Loucy (cell line): ENCODE data around the gene DMRTC2.

Experiments used
- H2AFZ ChIP-seq: fragments of 200-600 bp; sonication (generic); 2 replicates; pipeline ENCODE4 v1.6.0; 2016; ENCODE audit warnings: antibody characterized with exemption, mild to moderate bottlenecking, low read length, moderate library complexity
- H3F3A ChIP-seq: fragments of 200-600 bp; 2 replicates; pipeline ENCODE4 v1.6.0; 2016; ENCODE audit warnings: antibody characterized with exemption, low read depth, mild to moderate bottlenecking
- H3K27me3 ChIP-seq: fragments of 200-600 bp; sonication (generic); 2 replicates; pipeline ENCODE4 v1.6.1; 2014; ENCODE audit warnings: low read length, mild to moderate bottlenecking; ENCODE audit not compliant: insufficient read depth, poor library complexity, severe bottlenecking
- H3K36me3 ChIP-seq: fragments of 200-600 bp; sonication (generic); 2 replicates; pipeline ENCODE4 v1.6.1; 2016; ENCODE audit warnings: low read length; ENCODE audit not compliant: insufficient read depth
- H3K4me1 ChIP-seq: fragments of 200-600 bp; sonication (generic); 2 replicates; pipeline ENCODE4 v1.5.1; 2014; ENCODE audit warnings: low read length, mild to moderate bottlenecking; ENCODE audit not compliant: insufficient read depth, poor library complexity, severe bottlenecking
- H3K4me2 ChIP-seq: fragments of 200-600 bp; sonication (generic); 2 replicates; pipeline ENCODE4 v1.6.0; 2014; ENCODE audit warnings: antibody characterized with exemption, low read length, low read depth, mild to moderate bottlenecking; ENCODE audit not compliant: poor library complexity, severe bottlenecking
- H3K4me3 ChIP-seq: fragments of 200-600 bp; sonication (generic); 2 replicates; pipeline ENCODE4 v1.5.1; 2014; ENCODE audit warnings: low read length, mild to moderate bottlenecking, mixed read lengths; ENCODE audit not compliant: poor library complexity, severe bottlenecking
- H3K79me2 ChIP-seq: fragments of 200-600 bp; sonication (generic); 2 replicates; pipeline ENCODE4 v1.6.1; 2014; ENCODE audit warnings: low read length; ENCODE audit not compliant: insufficient read depth
- H3K9ac ChIP-seq: fragments of 200-600 bp; sonication (generic); 2 replicates; pipeline ENCODE4 v1.6.0; 2014; ENCODE audit warnings: mild to moderate bottlenecking, low read depth, low read length, moderate library complexity; ENCODE audit not compliant: poor library complexity, severe bottlenecking
- H3K9me2 ChIP-seq: fragments of 200-600 bp; sonication (generic); replicated peaks from 2 replicates; pipeline ENCODE4 v1.6.1; 2016; ENCODE audit warnings: low read depth, low read length, mixed read lengths
- H3K9me3 ChIP-seq: fragments of 200-600 bp; sonication (generic); 2 replicates; pipeline ENCODE4 v1.6.1; 2014; ENCODE audit warnings: mild to moderate bottlenecking, antibody characterized with exemption, low read length, low read depth; ENCODE audit not compliant: insufficient read depth
- H4K20me1 ChIP-seq: fragments of 200-600 bp; sonication (generic); 2 replicates; pipeline ENCODE4 v1.6.0; 2014; ENCODE audit warnings: antibody characterized with exemption, low read length, mild to moderate bottlenecking; ENCODE audit not compliant: insufficient read depth, poor library complexity, severe bottlenecking
- EZH2phosphoT487 ChIP-seq: fragments of 200-600 bp; IDR thresholded peaks from 2 replicates; pipeline ENCODE4 v1.6.1; 2018; ENCODE audit warnings: antibody characterized with exemption, mild to moderate bottlenecking, moderate library complexity, borderline replicate concordance
- TF ChIP-seq, protein P1 (sequence below): fragments of 200-600 bp; sonication (generic); conservative IDR thresholded peaks from 2 replicates; pipeline ENCODE4 v1.5.1; 2014; ENCODE audit warnings: mild to moderate bottlenecking, antibody characterized with exemption, low read length

DMRTC2 gene

DNA sequence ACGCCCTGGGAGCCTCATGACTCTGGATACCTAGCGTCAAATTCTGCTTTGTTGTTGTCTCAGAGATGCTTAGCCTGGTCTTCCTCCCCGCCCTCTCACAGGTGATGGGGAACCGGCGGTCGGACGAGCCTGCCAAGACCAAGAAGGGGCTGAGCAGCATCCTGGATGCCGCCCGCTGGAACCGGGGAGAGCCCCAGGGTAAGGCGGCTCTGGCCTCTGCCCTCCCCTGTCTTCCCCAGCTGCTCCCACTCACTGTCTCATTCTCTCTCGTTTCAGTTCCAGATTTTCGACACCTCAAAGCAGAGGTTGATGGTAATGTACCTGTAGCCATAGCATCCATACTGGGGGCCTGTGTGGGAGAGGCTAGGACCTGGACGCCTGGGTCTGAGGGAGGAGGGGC is 49.5 kb downstream of the DMRTC2 start:
- Histone ChIP-seq H3K9ac (no peak overlapping the region), H3F3A (no peaks in the 10 kb centered on the region), H3K36me3 (peaks cover 38% of the 10 kb centered on the region; the same call in 1 of the 2 replicates), H3K4me2 (no peak overlapping the region), H3K9me2 (no peaks in the 10 kb centered on the region), H2AFZ (no peak overlapping the region), H3K4me3 (no peak overlapping the region), H3K9me3 (no peaks in the 10 kb centered on the region), H3K4me1 (peaks cover 12% of the 10 kb centered on the region), H3K79me2 (peaks cover 13% of the 10 kb centered on the region), H4K20me1 (peaks cover 4% of the 10 kb centered on the region), H3K27me3 (no peaks in the 10 kb centered on the region)
- no peak for TF ChIP-seq EZH2phosphoT487
- TF ChIP-seq, protein P1, sequence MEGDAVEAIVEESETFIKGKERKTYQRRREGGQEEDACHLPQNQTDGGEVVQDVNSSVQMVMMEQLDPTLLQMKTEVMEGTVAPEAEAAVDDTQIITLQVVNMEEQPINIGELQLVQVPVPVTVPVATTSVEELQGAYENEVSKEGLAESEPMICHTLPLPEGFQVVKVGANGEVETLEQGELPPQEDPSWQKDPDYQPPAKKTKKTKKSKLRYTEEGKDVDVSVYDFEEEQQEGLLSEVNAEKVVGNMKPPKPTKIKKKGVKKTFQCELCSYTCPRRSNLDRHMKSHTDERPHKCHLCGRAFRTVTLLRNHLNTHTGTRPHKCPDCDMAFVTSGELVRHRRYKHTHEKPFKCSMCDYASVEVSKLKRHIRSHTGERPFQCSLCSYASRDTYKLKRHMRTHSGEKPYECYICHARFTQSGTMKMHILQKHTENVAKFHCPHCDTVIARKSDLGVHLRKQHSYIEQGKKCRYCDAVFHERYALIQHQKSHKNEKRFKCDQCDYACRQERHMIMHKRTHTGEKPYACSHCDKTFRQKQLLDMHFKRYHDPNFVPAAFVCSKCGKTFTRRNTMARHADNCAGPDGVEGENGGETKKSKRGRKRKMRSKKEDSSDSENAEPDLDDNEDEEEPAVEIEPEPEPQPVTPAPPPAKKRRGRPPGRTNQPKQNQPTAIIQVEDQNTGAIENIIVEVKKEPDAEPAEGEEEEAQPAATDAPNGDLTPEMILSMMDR = no peak

DNA sequence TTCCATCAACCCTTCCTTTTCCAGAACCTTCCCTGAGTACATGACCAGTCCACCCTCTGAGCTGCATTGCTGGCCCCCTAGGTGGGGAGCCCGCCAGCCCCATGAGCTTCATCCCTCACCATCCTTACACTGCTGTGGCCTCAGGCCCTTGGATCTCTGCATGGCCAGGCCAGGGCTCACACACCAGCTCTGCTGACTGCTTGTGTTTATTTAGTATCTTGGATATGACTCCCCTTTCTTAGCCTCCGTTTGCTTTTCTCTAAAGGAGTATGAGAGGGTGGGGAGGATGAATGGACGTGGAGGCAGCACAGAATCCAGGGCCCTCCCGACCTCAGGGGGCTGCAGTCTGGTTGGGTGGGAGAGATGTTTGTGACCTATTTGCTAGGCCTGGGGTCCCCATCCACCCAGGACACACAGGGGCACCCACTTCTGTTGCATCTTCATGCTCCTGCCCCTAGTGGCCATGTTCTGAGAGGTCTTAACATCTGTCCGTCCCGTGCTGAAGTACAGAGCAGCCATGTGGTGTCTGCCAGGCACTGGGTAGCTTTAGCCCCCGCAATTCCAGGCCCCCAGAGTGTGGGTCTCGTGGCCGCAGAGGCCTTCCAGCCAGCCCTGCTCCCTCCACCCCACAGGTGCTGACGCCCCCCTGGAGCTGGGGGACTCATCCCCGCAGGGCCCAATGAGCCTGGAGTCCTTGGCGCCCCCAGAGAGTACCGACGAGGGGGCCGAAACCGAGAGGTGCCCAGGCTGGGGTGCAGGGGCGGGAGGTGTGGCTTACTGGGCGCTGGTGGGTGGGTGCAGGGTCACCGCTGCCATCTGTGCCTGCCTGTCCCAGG is 51.1 kb downstream of the DMRTC2 start:
- Histone ChIP-seq H3F3A (no peaks in the 10 kb centered on the region), H3K9me3 (no peaks in the 10 kb centered on the region), H3K27me3 (no peaks in the 10 kb centered on the region), H4K20me1 (peaks cover 4% of the 10 kb centered on the region), H3K4me3 (no peak overlapping the region), H3K79me2 (peaks cover 3% of the 10 kb centered on the region; the same call in 1 of the 2 replicates), H3K36me3 (peaks cover 41% of the 10 kb centered on the region; the same call in 1 of the 2 replicates), H3K4me2 (no peak overlapping the region), H3K9ac (no peak overlapping the region), H3K9me2 (no peaks in the 10 kb centered on the region), H3K4me1 (peaks cover 7% of the 10 kb centered on the region), H2AFZ (no peak overlapping the region)
- TF ChIP-seq, protein P1 = peak; percentile 49
- no peak for TF ChIP-seq EZH2phosphoT487

DNA sequence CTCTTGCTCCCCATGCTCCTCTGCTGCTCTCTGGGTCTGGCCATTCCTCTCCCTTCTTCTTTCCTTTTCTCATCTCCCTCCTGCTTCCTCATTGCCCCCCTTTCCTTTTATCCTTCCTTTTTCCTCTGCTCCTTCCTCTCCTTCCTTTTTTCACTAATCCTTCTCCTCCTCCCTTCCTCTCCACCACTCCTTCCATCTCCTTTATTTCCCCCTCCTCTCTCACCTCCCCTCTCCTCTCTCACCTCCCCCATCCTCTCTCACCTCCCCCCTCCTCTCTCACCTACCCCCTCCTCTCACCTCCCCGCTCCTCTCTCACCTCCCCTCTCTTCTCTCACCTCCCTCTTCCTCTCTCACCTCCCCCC is 51.7 kb downstream of the DMRTC2 start:
- Histone ChIP-seq H3K9ac (no peak overlapping the region), H3K9me2 (no peaks in the 10 kb centered on the region), H3F3A (no peaks in the 10 kb centered on the region), H3K4me2 (no peak overlapping the region), H3K27me3 (no peaks in the 10 kb centered on the region), H3K79me2 (peaks cover 3% of the 10 kb centered on the region; the same call in 1 of the 2 replicates), H3K4me3 (no peak overlapping the region), H4K20me1 (peaks cover 4% of the 10 kb centered on the region), H3K9me3 (no peaks in the 10 kb centered on the region), H3K4me1 (peaks cover 6% of the 10 kb centered on the region), H3K36me3 (peaks cover 43% of the 10 kb centered on the region; the same call in 1 of the 2 replicates), H2AFZ (no peak overlapping the region)
- no peak for TF ChIP-seq EZH2phosphoT487
- TF ChIP-seq, protein P1 = no peak
